H9 (cell line): Measurements from ENCODE around the gene ANTKMT. TPM values are rescaled to one million over a fixed set of nuclear protein-coding genes. Genes with fewer than 3 reads are reported as not detected.
A peak's percentile ranks its signal among the peaks of the same experiment; 100 is the strongest.

Experiments used
- DNase-seq: peaks from one replicate; pipeline ENCODE4 v3.0.0-alpha.2; 2017
- H2AFZ ChIP-seq: one replicate; pipeline ENCODE4 v1.6.1; 2013; ENCODE audit warnings: mild to moderate bottlenecking, low read length, control low read depth, moderate library complexity
- H2AK5ac ChIP-seq: 2 replicates; pipeline ENCODE4 v1.6.1; 2013; ENCODE audit warnings: low read length, control low read depth, mixed read lengths; ENCODE audit not compliant: insufficient read length
- H2BK120ac ChIP-seq: one replicate; pipeline ENCODE4 v1.6.1; 2013; ENCODE audit warnings: low read depth, mild to moderate bottlenecking, low read length, control low read depth, inconsistent platforms; ENCODE audit not compliant: poor library complexity, severe bottlenecking
- H2BK12ac ChIP-seq: 2 replicates; pipeline ENCODE4 v1.6.1; 2013; ENCODE audit warnings: low read length, control low read depth, mixed read lengths, low read depth; ENCODE audit not compliant: insufficient read length
- H2BK15ac ChIP-seq: 2 replicates; pipeline ENCODE4 v1.6.1; 2013; ENCODE audit warnings: low read depth, low read length, control low read depth
- H2BK20ac ChIP-seq: one replicate; pipeline ENCODE4 v1.6.1; 2013; ENCODE audit warnings: low read depth, mild to moderate bottlenecking, low read length, control low read depth, inconsistent platforms; ENCODE audit not compliant: poor library complexity, severe bottlenecking
- H2BK5ac ChIP-seq: 2 replicates; pipeline ENCODE4 v1.6.1; 2013; ENCODE audit warnings: low read length, control low read depth, mixed read lengths; ENCODE audit not compliant: insufficient read length
- H3K14ac ChIP-seq: 2 replicates; pipeline ENCODE4 v1.6.1; 2013; ENCODE audit warnings: low read length, control low read depth; ENCODE audit not compliant: insufficient read depth
- H3K18ac ChIP-seq: 2 replicates; pipeline ENCODE4 v1.6.1; 2013; ENCODE audit warnings: low read depth, mild to moderate bottlenecking, mixed read lengths, low read length, control low read depth; ENCODE audit not compliant: insufficient read length
- H3K23ac ChIP-seq: 2 replicates; pipeline ENCODE4 v1.6.1; 2013; ENCODE audit warnings: low read length, control low read depth, mixed read lengths, low read depth; ENCODE audit not compliant: insufficient read length
- H3K23me2 ChIP-seq: 2 replicates; pipeline ENCODE4 v1.6.1; 2013; ENCODE audit warnings: low read depth, mild to moderate bottlenecking, mixed read lengths, low read length, control low read depth; ENCODE audit not compliant: insufficient read length, poor library complexity, severe bottlenecking
- H3K27ac ChIP-seq: 2 replicates; pipeline ENCODE4 v1.5.1; 2013; ENCODE audit warnings: low read length, control low read depth, mixed read lengths, low read depth; ENCODE audit not compliant: insufficient read length
- H3K27me3 ChIP-seq: 2 replicates; pipeline ENCODE4 v1.6.1; 2013; ENCODE audit warnings: low read length, control low read depth, inconsistent platforms; ENCODE audit not compliant: insufficient read depth
- H3K4ac ChIP-seq: 2 replicates; pipeline ENCODE4 v1.6.1; 2013; ENCODE audit warnings: low read depth, mild to moderate bottlenecking, control low read depth, inconsistent platforms, low read length, moderate library complexity
- H3K4me1 ChIP-seq: 2 replicates; pipeline ENCODE4 v1.6.1; 2013; ENCODE audit warnings: low read length, control low read depth, inconsistent platforms; ENCODE audit not compliant: insufficient read depth
- H3K4me2 ChIP-seq: 2 replicates; pipeline ENCODE4 v1.6.1; 2013; ENCODE audit warnings: low read length, control low read depth, mixed read lengths; ENCODE audit not compliant: insufficient read length, insufficient read depth
- H3K56ac ChIP-seq: 2 replicates; pipeline ENCODE4 v1.6.1; 2013; ENCODE audit warnings: low read depth, mild to moderate bottlenecking, mixed read lengths, low read length, control low read depth; ENCODE audit not compliant: insufficient read length
- H3K79me1 ChIP-seq: 2 replicates; pipeline ENCODE4 v1.6.1; 2013; ENCODE audit warnings: low read depth, mild to moderate bottlenecking, moderate library complexity, low read length, control low read depth, inconsistent platforms; ENCODE audit not compliant: insufficient read depth, poor library complexity, severe bottlenecking
- H3K79me2 ChIP-seq: 2 replicates; pipeline ENCODE4 v1.6.1; 2013; ENCODE audit warnings: low read length, control low read depth, inconsistent platforms; ENCODE audit not compliant: insufficient read depth
- H3K9ac ChIP-seq: 2 replicates; pipeline ENCODE4 v1.6.1; 2013; ENCODE audit warnings: low read length, control low read depth, mixed read lengths; ENCODE audit not compliant: insufficient read length; ENCODE audit errors: extremely low read depth
- H3K9me3 ChIP-seq: one replicate; pipeline ENCODE4 v1.6.1; 2013; ENCODE audit warnings: low read depth, low read length, inconsistent platforms; ENCODE audit not compliant: control insufficient read depth
- H3T11ph ChIP-seq: one replicate; pipeline ENCODE4 v1.6.1; 2013; ENCODE audit warnings: mild to moderate bottlenecking, low read length, control low read depth, inconsistent platforms
- H4K20me1 ChIP-seq: one replicate; pipeline ENCODE4 v1.6.1; 2013; ENCODE audit not compliant: control insufficient read depth, insufficient read length, insufficient read depth
- H4K5ac ChIP-seq: 2 replicates; pipeline ENCODE4 v1.6.1; 2013; ENCODE audit warnings: low read depth, mild to moderate bottlenecking, mixed read lengths, low read length, control low read depth; ENCODE audit not compliant: insufficient read length
- H4K8ac ChIP-seq: replicated peaks from 2 replicates; pipeline ENCODE4 v1.6.1; 2013; ENCODE audit warnings: low read length, control low read depth, mixed read lengths, low read depth; ENCODE audit not compliant: insufficient read length
- H4K91ac ChIP-seq: 2 replicates; pipeline ENCODE4 v1.6.1; 2013; ENCODE audit warnings: low read depth, mild to moderate bottlenecking, moderate library complexity, mixed read lengths, low read length, control low read depth; ENCODE audit not compliant: insufficient read length
- H3K27ac Mint-ChIP-seq, 3 experiments: 2 replicates in 2 of 3; 3 replicates in 1 of 3; pipeline ENCODE4 v1.8.0; 2020 to 2021; ENCODE audit warnings: mixed read lengths in 3 of 3, mild to moderate bottlenecking in 1 of 3, moderate library complexity in 1 of 3
- H3K27me3 Mint-ChIP-seq: 2 replicates; pipeline ENCODE4 v1.8.0; 2021; ENCODE audit warnings: low read depth, mild to moderate bottlenecking, moderate library complexity, mixed read lengths
- H3K36me3 Mint-ChIP-seq, 3 experiments: 2 replicates in 2 of 3; 3 replicates in 1 of 3; pipeline ENCODE4 v1.8.0; 2020 to 2021; ENCODE audit warnings: low read depth in 3 of 3, mixed read lengths in 3 of 3; ENCODE audit not compliant: insufficient read depth in 1 of 3
- H3K4me1 Mint-ChIP-seq, 2 experiments: 2 replicates each; pipeline ENCODE4 v1.8.0; 2020; ENCODE audit warnings: mixed read lengths in 2 of 2
- H3K4me3 Mint-ChIP-seq, 2 experiments: 2 replicates in 1 of 2; 3 replicates in 1 of 2; pipeline ENCODE4 v1.8.0; 2020 to 2021; ENCODE audit warnings: mild to moderate bottlenecking in 2 of 2, mixed read lengths in 2 of 2, moderate library complexity in 1 of 2
- H3K9me3 Mint-ChIP-seq, 2 experiments: 2 replicates in 1 of 2; 3 replicates in 1 of 2; pipeline ENCODE4 v1.8.0; 2020; ENCODE audit warnings: mild to moderate bottlenecking in 2 of 2, mixed read lengths in 2 of 2, moderate library complexity in 1 of 2
- WGBS: extraction: QIAGEN DNeasy Blood & Tissue Kit; methylation state at CpG from one replicate; pipeline ENCODE4 v1.1.7; 2013; ENCODE audit warnings: missing lambda C conversion rate, low lambda C conversion rate, mixed read lengths; ENCODE audit not compliant: insufficient read length; ENCODE audit errors: extremely low coverage; 5-methylcytosine and 5-hydroxymethylcytosine counted together
- total RNA-seq: library from RNA; stranded (reverse); gene quantifications from 2 replicates; pipeline ENCODE4 v1.2.1, GENCODE V29; 2021
- TF ChIP-seq, protein P1 (sequence below): fragments of 200-600 bp; sonication (generic); conservative IDR thresholded peaks from 3 replicates; pipeline ENCODE4 v1.8.0; 2021; ENCODE audit warnings: antibody characterized with exemption, mild to moderate bottlenecking

ANTKMT gene
- total RNA-seq, 1 experiment from 2014 or later: 31.5 TPM

DNA sequence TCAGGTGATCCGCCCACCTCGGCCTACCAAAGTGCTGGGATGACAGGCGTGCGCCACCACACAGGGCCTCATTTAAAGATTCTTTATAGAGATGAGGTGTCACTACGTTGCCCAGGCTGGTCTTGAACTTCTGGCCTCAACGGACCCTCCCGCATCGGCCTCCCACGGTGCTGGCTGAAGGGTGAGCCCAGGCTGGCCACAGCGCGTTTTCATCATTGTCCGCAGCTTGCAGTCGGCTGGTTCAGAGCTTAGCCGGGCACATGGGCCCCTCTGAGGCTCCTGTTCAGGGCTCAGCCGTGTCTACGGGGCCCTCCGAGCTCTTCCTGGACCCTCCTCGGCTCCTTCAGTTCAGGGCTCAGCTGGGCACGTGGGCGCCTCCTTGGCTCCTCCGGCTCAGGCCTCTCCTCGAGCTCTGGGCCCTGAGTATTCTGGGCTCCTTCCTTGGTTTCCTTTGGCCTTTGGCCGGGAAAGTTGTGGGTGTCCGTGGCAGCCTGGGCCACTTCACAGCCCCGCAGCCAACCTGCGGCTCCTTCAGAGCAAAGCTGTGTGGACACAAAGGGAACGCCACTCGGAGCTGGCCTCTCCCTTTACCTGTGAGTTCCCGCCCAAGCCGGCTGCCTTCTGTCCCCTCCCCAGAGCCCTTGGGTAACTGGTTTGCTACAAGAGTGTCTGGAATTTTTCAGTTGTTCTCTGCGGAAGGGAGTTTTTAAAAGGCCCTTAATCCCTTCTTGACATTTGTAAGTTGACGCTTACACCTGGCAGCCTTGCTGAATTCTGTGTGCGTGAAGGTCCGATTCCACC is 38.4 kb downstream of the ANTKMT start:
- Histone ChIP-seq H2BK5ac (no peak overlapping the region), H4K5ac (no peak overlapping the region), H3K4ac (no peak overlapping the region), H3K27ac (no peak overlapping the region), H3K9ac (no peak overlapping the region), H2BK120ac (no peak overlapping the region), H3K14ac (no peak overlapping the region), H2BK15ac (no peak overlapping the region), H3K79me1 (no peaks in the 10 kb centered on the region), H3K23ac (no peak overlapping the region), H2BK20ac (no peak overlapping the region), H3K4me2 (no peak overlapping the region), H2AFZ (no peak overlapping the region), H3K56ac (no peak overlapping the region), H3T11ph (no peak overlapping the region), H3K18ac (no peak overlapping the region), H3K27me3 (no peaks in the 10 kb centered on the region), H2BK12ac (no peak overlapping the region), H4K20me1 (no peaks in the 10 kb centered on the region), H4K8ac (no peak overlapping the region), H2AK5ac (no peak overlapping the region), H3K23me2 (no peaks in the 10 kb centered on the region), H4K91ac (no peak overlapping the region), H3K4me1 (no peaks in the 10 kb centered on the region), H3K79me2 (no peaks in the 10 kb centered on the region), H3K9me3 (no peaks in the 10 kb centered on the region)
- peaks cover 26% of the 10 kb centered on the region for H3K27me3 Mint-ChIP-seq
- no peak overlapping the region; a peak in 1 of 5 replicates for H3K4me3 Mint-ChIP-seq
- TF ChIP-seq, protein P1, sequence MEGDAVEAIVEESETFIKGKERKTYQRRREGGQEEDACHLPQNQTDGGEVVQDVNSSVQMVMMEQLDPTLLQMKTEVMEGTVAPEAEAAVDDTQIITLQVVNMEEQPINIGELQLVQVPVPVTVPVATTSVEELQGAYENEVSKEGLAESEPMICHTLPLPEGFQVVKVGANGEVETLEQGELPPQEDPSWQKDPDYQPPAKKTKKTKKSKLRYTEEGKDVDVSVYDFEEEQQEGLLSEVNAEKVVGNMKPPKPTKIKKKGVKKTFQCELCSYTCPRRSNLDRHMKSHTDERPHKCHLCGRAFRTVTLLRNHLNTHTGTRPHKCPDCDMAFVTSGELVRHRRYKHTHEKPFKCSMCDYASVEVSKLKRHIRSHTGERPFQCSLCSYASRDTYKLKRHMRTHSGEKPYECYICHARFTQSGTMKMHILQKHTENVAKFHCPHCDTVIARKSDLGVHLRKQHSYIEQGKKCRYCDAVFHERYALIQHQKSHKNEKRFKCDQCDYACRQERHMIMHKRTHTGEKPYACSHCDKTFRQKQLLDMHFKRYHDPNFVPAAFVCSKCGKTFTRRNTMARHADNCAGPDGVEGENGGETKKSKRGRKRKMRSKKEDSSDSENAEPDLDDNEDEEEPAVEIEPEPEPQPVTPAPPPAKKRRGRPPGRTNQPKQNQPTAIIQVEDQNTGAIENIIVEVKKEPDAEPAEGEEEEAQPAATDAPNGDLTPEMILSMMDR: no peak
- WGBS: no CpG with 5 or more reads among the region's 34 CpGs
- H3K27ac Mint-ChIP-seq: peak overlapping the region in 1 of 3 experiments; percentile 21; a peak in 1 of 7 replicates
- no peak for DNase-seq
- peaks cover 5 to 10% of the 10 kb centered on the region in 2 experiments for H3K4me1 Mint-ChIP-seq
- no peaks in the 10 kb centered on the region for H3K36me3 Mint-ChIP-seq
- H3K9me3 Mint-ChIP-seq: no peaks in the 10 kb centered on the region; a peak in 1 of 5 replicates
